ENCODE results near the gene EXD3. TPM values are rescaled to one million over a fixed set of nuclear protein-coding genes. Genes with fewer than 3 reads are reported as not detected.

EXD3 gene
- total RNA-seq, 1 donor from 2014 or later, result 24.5 TPM

- Mint-ChIP-seq H3K9me3 (ENCODE audit: unreplicated experiment) (no peaks in the 10 kb centered on the region), H3K27ac (ENCODE audit: unreplicated experiment) (no peak overlapping the region), H3K4me1 (ENCODE audit: low read depth, unreplicated experiment) (peaks cover 5% of the 10 kb centered on the region), H3K4me3 (ENCODE audit: unreplicated experiment) (no peak overlapping the region), H3K36me3 (ENCODE audit: unreplicated experiment) (no peaks in the 10 kb centered on the region), H3K27me3 (ENCODE audit: unreplicated experiment) (no peaks in the 10 kb centered on the region)
- DNase-seq, result peak; percentile 19
- TF ChIP-seq, protein P1, sequence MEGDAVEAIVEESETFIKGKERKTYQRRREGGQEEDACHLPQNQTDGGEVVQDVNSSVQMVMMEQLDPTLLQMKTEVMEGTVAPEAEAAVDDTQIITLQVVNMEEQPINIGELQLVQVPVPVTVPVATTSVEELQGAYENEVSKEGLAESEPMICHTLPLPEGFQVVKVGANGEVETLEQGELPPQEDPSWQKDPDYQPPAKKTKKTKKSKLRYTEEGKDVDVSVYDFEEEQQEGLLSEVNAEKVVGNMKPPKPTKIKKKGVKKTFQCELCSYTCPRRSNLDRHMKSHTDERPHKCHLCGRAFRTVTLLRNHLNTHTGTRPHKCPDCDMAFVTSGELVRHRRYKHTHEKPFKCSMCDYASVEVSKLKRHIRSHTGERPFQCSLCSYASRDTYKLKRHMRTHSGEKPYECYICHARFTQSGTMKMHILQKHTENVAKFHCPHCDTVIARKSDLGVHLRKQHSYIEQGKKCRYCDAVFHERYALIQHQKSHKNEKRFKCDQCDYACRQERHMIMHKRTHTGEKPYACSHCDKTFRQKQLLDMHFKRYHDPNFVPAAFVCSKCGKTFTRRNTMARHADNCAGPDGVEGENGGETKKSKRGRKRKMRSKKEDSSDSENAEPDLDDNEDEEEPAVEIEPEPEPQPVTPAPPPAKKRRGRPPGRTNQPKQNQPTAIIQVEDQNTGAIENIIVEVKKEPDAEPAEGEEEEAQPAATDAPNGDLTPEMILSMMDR (IDR thresholded peaks at IDR 0.05; ENCODE audit: partially characterized antibody, unreplicated experiment), result no peak
These were observed 107.4 kb downstream of the EXD3 start for GRCh38 chr9:137315581-137316011.

- TF ChIP-seq, protein P1 (IDR thresholded peaks at IDR 0.05; ENCODE audit: partially characterized antibody, unreplicated experiment), result no peak
- peaks cover 7% of the 10 kb centered on the region for H3K4me1 Mint-ChIP-seq (ENCODE audit: low read depth, unreplicated experiment)
- no peak overlapping the region for H3K27ac Mint-ChIP-seq (ENCODE audit: unreplicated experiment)
- no peaks in the 10 kb centered on the region for H3K9me3 Mint-ChIP-seq (ENCODE audit: unreplicated experiment)
- H3K4me3 Mint-ChIP-seq (ENCODE audit: unreplicated experiment), result no peak overlapping the region
- no peaks in the 10 kb centered on the region for H3K36me3 Mint-ChIP-seq (ENCODE audit: unreplicated experiment)
- no peaks in the 10 kb centered on the region for H3K27me3 Mint-ChIP-seq (ENCODE audit: unreplicated experiment)
- peak; percentile 36 for DNase-seq
These were observed 108.1 kb downstream of the EXD3 start for GRCh38 chr9:137314561-137315560.

- H3K4me3 Mint-ChIP-seq (ENCODE audit: unreplicated experiment), result no peak overlapping the region
- peaks cover 5% of the 10 kb centered on the region for H3K4me1 Mint-ChIP-seq (ENCODE audit: low read depth, unreplicated experiment)
- H3K27me3 Mint-ChIP-seq (ENCODE audit: unreplicated experiment), result no peaks in the 10 kb centered on the region
- no peaks in the 10 kb centered on the region for H3K36me3 Mint-ChIP-seq (ENCODE audit: unreplicated experiment)
- H3K9me3 Mint-ChIP-seq (ENCODE audit: unreplicated experiment), result no peaks in the 10 kb centered on the region
- peak; percentile 24 for DNase-seq
- TF ChIP-seq, protein P1 (IDR thresholded peaks at IDR 0.05; ENCODE audit: partially characterized antibody, unreplicated experiment), result no peak
- H3K27ac Mint-ChIP-seq (ENCODE audit: unreplicated experiment), result no peak overlapping the region
These were observed 108.9 kb downstream of the EXD3 start for GRCh38 chr9:137313956-137314560.

DNA sequence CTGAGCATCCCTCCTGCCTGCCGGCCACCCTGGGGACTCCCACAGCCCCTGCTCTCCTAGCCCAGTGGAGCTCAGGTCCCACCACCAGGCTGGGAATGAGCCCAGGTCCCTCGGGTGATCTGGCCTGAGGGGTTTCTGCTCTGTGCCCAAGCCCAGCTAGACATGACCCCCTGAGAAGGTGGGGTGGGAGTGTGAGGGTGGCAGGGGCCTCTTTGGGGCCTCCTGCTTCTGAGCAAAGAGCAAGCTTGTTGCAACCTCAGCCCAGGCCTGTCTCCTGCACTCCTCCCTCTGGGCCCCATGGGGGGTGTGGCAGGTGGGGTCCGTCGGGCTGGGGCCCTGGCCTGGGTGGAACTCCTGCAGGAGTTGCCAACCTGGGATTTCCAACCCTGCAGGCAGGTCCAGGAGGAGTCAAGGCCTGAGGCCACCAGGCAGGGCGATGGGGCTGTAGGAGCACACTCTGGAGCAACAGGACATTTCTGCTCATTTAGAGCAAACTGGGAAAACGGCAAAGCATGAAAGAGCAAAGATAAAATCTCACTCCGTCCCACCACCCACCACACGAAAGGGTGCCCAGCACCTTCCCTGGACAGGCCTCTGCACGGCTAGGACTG is 109.5 kb downstream of the EXD3 start:
- Mint-ChIP-seq H3K4me3 (ENCODE audit: unreplicated experiment) (peak overlapping the region; percentile 8), H3K9me3 (ENCODE audit: unreplicated experiment) (peaks cover 4% of the 10 kb centered on the region)
- peak; percentile 24 for DNase-seq

More for the DNA sequence above, 109.5 kb downstream of the EXD3 start:
- Mint-ChIP-seq H3K36me3 (ENCODE audit: unreplicated experiment) (no peaks in the 10 kb centered on the region), H3K27ac (ENCODE audit: unreplicated experiment) (no peak overlapping the region), H3K27me3 (ENCODE audit: unreplicated experiment) (no peaks in the 10 kb centered on the region), H3K4me1 (ENCODE audit: low read depth, unreplicated experiment) (peaks cover 3% of the 10 kb centered on the region)
- TF ChIP-seq, protein P1 (IDR thresholded peaks at IDR 0.05; ENCODE audit: partially characterized antibody, unreplicated experiment), result no peak

All from glutamatergic neuron (in vitro differentiated cells).